ENCODE results near the gene KHDC1L. TPM values are rescaled to one million over a fixed set of nuclear protein-coding genes. Genes with fewer than 3 reads are reported as not detected.

KHDC1L gene
- polyA plus RNA-seq, 2 of the 4 experiments (the other 2 are of a cell fraction) = 0.31 to 0.49 TPM

DNA sequence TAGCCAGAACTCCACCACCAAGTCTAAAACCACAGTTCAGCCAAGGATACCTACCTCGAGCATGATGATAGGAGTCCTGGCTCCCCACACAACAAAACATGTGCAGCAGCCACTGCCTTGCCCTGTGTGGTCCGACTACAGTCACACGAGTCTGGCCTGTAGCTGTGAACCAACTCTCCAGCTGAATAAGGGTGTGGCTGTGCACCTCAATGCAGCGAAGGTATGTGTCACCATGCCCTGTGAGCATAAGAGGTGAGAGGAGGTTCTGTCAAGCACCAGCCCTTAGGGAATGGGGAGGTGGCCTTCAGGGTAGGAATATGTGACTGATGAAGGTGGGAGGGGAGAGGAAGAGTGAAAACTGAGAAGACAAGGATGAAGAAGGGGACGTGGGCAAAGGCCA lies 16.7 kb upstream of the KHDC1L start:
- ATAC-seq (no peak), DNase-seq (ENCODE audit: low read depth in 1 of 2, low spot score in 1 of 2) (no peak), FAIRE-seq (no peak)
- 80% methylated on average over 4 of the region's 5 CpGs for WGBS (ENCODE audit: missing lambda C conversion rate)
- H3K4me1 ChIP-seq = peaks cover 6% of the 10 kb centered on the region
- TF ChIP-seq PHF8 (IDR thresholded peaks at IDR 0.05; ENCODE audit: borderline replicate concordance, low read depth) = no peak
- no peak for TF ChIP-seq POLR2AphosphoS2 (conservative IDR thresholded peaks at IDR 0.05; ENCODE audit: low read length)
- TF ChIP-seq ZNF302 (CRISPR knock-in tag; IDR thresholded peaks at IDR 0.05) = no peak
- no peak for TF ChIP-seq CHD4 (IDR thresholded peaks at IDR 0.05; ENCODE audit: borderline replicate concordance)
- TF ChIP-seq, protein P1, sequence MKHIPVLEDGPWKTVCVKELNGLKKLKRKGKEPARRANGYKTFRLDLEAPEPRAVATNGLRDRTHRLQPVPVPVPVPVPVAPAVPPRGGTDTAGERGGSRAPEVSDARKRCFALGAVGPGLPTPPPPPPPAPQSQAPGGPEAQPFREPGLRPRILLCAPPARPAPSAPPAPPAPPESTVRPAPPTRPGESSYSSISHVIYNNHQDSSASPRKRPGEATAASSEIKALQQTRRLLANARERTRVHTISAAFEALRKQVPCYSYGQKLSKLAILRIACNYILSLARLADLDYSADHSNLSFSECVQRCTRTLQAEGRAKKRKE (CRISPR knock-in tag; IDR thresholded peaks at IDR 0.05; ENCODE audit: low read depth) = no peak
- no peak for TF ChIP-seq SMC3 (IDR thresholded peaks at IDR 0.05)
- TF ChIP-seq NFE2L2 (conservative IDR thresholded peaks at IDR 0.05; ENCODE audit: low read length) = no peak
- TF ChIP-seq, protein P2, sequence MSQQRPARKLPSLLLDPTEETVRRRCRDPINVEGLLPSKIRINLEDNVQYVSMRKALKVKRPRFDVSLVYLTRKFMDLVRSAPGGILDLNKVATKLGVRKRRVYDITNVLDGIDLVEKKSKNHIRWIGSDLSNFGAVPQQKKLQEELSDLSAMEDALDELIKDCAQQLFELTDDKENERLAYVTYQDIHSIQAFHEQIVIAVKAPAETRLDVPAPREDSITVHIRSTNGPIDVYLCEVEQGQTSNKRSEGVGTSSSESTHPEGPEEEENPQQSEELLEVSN (IDR thresholded peaks at IDR 0.05; ENCODE audit: borderline replicate concordance, low read depth) = no peak
- no peak for TF ChIP-seq RARB (CRISPR knock-in tag; IDR thresholded peaks at IDR 0.05)
- no peak for TF ChIP-seq RAD21 (conservative IDR thresholded peaks at IDR 0.05 in 1 of 2, IDR thresholded peaks at IDR 0.05 in 1 of 2)
- TF ChIP-seq, protein P3, sequence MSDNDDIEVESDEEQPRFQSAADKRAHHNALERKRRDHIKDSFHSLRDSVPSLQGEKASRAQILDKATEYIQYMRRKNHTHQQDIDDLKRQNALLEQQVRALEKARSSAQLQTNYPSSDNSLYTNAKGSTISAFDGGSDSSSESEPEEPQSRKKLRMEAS (IDR thresholded peaks at IDR 0.05) = no peak
- no peak for TF ChIP-seq REST (IDR thresholded peaks at IDR 0.05)
- TF ChIP-seq ELK1 (IDR thresholded peaks at IDR 0.05; ENCODE audit: low read depth, low read length) = no peak
- TF ChIP-seq USF2 (IDR thresholded peaks at IDR 0.05) = no peak
- no peak for TF ChIP-seq RCOR1 (IDR thresholded peaks at IDR 0.05; ENCODE audit: low read depth, low read length)
- no peak for TF ChIP-seq ESRRA (IDR thresholded peaks at IDR 0.05; ENCODE audit: borderline replicate concordance, low read length)
- TF ChIP-seq PBX3 (IDR thresholded peaks at IDR 0.05) = no peak
- TF ChIP-seq EHF (CRISPR knock-in tag; IDR thresholded peaks at IDR 0.05) = no peak
- no peak for TF ChIP-seq HMGXB4 (CRISPR knock-in tag; IDR thresholded peaks at IDR 0.05; ENCODE audit: borderline replicate concordance)
- H3K4me3 ChIP-seq = no peak overlapping the region
- ChIA-PET POLR2A (no interaction called here), CTCF (interaction anchor here (1.5 kb wide), 1 partner anchor 11 kb away, joined by 3 read pairs; no protein-coding TSS in a partner anchor)
- H3K27ac ChIP-seq = no peak overlapping the region
- no peaks in the 10 kb centered on the region for H3K9me3 ChIP-seq
- H3K4me2 ChIP-seq = no peak overlapping the region

All from A549 (cell line).